Right atrium auricular region (tissue), 2 donors: ENCODE data around the gene YRDC. TPM values are rescaled to one million over a fixed set of nuclear protein-coding genes. Genes with fewer than 3 reads are reported as not detected.

ENCODE experiments used
- DNase-seq: peaks from one replicate; pipeline ENCODE4 v3.0.0-alpha.2; 2019; ENCODE audit warnings: low spot score
- H3K27ac ChIP-seq, 2 donors: fragments of 200-600 bp; sonication (generic); 1 replicate in 1 of 2; 2 replicates in 1 of 2; pipeline ENCODE4 v1.5.1; 2016 to 2019
- H3K27me3 ChIP-seq, 2 donors: fragments of 200-600 bp; sonication (generic); one replicate each; pipeline versions ENCODE4 v1.5.1 to v1.6.0; 2017 to 2019
- H3K36me3 ChIP-seq: fragments of 200-600 bp; sonication (generic); one replicate; pipeline ENCODE4 v1.5.1; 2016
- H3K4me1 ChIP-seq, 2 donors: fragments of 200-600 bp; sonication (generic); one replicate each; pipeline versions ENCODE4 v1.5.1 to v1.6.0; 2017 to 2019
- H3K4me3 ChIP-seq, 2 donors: fragments of 200-600 bp; sonication (generic); 1 replicate in 1 of 2; 2 replicates in 1 of 2; pipeline ENCODE4 v1.5.1; 2017 to 2019; ENCODE audit warnings: mild to moderate bottlenecking in 1 of 2, moderate library complexity in 1 of 2
- H3K9me3 ChIP-seq, 2 donors: fragments of 200-600 bp; sonication (generic); one replicate each; pipeline ENCODE4 v1.5.1; 2019
- CTCF ChIP-seq, 2 donors: fragments of 200-600 bp; sonication (generic); IDR thresholded peaks; one replicate each; pipeline ENCODE4 v1.5.1; 2019; ENCODE audit warnings: antibody characterized with exemption in 2 of 2
- total RNA-seq, 2 donors: library from RNA; depleted of rRNA; stranded (reverse); fragments of >200 nt; gene quantifications; one replicate each; pipeline ENCODE4 v1.1.0, GENCODE V29; 2016

YRDC gene
- total RNA-seq, 2 donors from 2014 or later: 6.1 to 8.6 TPM

DNA sequence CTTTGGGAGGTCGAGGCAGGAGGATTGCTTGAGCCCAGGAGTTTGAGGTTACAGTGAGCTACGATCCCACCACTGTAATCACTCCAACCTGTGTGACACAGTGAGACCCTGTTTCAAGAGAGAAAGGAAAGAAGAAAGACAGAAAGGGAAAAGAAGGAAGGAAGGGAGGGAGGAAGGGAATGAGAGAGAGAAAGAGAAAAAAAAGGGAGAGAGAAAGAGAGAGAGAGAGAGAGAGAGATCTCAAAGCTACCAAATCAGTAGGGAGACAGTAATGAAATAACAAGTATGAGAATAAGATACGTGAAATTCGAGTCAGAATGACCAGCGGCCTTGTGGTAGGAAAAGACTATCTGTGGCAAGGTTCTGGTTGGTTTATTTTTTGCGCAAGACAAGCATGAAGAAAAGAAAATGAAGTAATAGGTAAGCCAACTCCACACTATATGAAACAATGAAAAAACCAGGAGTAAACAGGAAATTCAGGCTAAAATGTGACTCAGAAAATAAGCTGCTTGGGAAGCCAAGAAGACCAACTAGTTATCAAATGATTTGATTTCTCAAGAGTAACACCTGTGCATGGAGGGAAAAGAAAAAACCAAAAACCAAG lies 42.4 kb upstream of the YRDC start:
- no peak for TF ChIP-seq CTCF (IDR thresholded peaks at IDR 0.05)
- Histone ChIP-seq H3K4me1 (peaks cover 0 to 37% of the 10 kb centered on the region in 2 donors), H3K36me3 (peaks cover 3% of the 10 kb centered on the region), H3K4me3 (no peak overlapping the region), H3K27ac (peak overlapping the region in 1 of 2 donors; percentile 3), H3K9me3 (no peaks in the 10 kb centered on the region), H3K27me3 (no peaks in the 10 kb centered on the region)
- no peak for DNase-seq

DNA sequence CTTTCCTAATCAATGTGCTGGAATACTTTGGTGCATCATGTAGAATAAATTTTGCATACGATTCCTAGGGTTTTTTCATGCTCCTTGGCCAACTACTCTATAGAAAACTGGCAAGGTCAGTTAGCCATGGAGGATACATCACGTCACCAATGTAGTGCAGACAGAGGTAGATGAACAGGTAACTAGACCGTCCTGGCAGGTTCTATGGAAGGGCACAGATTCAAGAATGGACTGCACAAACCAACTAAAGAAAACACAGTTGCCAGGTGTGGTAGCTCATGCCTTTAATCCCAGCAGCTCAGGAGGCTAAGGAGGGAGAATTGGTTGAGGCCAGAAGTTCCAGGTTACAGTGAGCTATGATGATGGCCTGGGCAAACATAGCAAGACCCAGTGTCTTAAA lies 41.5 kb upstream of the YRDC start:
- H3K27me3 ChIP-seq: no peaks in the 10 kb centered on the region
- H3K9me3 ChIP-seq: no peaks in the 10 kb centered on the region
- H3K27ac ChIP-seq: no peak overlapping the region
- no peaks in the 10 kb centered on the region for H3K36me3 ChIP-seq
- H3K4me1 ChIP-seq: peaks cover 0 to 34% of the 10 kb centered on the region in 2 donors
- no peak for TF ChIP-seq CTCF (IDR thresholded peaks at IDR 0.05)
- H3K4me3 ChIP-seq: no peak overlapping the region
- no peak for DNase-seq

DNA sequence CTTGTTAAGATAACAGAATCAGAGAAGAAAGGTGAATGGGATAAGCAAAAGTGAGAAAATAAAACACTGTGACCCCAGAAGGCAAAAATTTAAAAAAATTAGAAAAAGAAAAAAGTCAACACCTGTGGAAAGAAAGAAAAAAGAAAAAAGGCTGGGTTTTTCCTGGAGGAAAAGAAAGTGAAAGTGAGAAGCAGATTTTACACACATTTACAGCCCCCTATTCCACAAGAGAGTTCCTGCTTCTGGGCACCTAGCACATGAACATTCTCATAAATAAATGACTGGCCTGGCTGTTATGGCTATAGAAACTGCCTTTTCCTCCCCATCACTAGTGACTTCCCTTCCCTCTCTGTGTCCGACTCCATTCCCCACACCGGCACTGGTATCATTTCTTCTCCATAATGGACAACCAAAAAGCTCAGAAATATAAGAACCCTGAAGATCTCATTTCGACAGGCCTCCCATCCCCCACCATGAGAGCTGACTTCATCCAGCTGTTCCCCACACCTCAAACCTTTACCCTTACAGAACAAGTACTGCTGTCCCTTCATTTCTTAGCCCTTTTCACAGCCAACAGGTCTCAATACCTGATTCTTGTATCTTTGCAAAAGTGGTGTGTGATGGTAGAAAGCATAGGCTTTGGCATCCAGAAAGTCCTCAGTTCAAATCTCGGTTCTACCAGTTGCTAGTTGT lies 38.8 kb upstream of the YRDC start:
- peaks cover 0 to 21% of the 10 kb centered on the region in 2 donors for H3K4me1 ChIP-seq
- no peaks in the 10 kb centered on the region for H3K27me3 ChIP-seq
- H3K9me3 ChIP-seq: no peaks in the 10 kb centered on the region
- DNase-seq: no peak
- TF ChIP-seq CTCF (IDR thresholded peaks at IDR 0.05): no peak
- no peak overlapping the region for H3K4me3 ChIP-seq
- H3K36me3 ChIP-seq: no peaks in the 10 kb centered on the region
- no peak overlapping the region for H3K27ac ChIP-seq

DNA sequence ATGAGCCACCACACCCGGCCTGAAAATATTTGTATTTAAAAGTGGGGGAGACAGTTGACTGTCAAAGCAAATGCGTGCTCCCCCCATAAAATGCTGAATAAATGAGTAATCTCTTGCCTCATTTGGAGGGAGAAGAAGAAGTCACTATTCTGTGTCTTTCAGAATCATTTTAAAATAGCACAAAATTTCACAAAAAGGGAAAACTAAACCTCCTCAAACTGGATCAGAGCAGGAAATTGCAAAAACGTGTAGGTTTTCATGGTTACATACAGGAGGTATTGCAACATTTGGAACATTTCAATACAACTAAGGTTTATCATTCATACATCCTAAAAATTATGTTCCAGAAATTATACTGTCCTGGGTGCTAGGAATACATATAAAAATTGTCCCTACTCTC lies 37.8 kb upstream of the YRDC start:
- peaks cover 0 to 19% of the 10 kb centered on the region in 2 donors for H3K4me1 ChIP-seq
- no peaks in the 10 kb centered on the region for H3K36me3 ChIP-seq
- H3K4me3 ChIP-seq: no peak overlapping the region
- DNase-seq: no peak
- H3K9me3 ChIP-seq: no peaks in the 10 kb centered on the region
- no peaks in the 10 kb centered on the region for H3K27me3 ChIP-seq
- no peak for TF ChIP-seq CTCF (IDR thresholded peaks at IDR 0.05)
- H3K27ac ChIP-seq: no peak overlapping the region

GRCh38 chr1:37845049-37845646 lies 37.1 kb upstream of the YRDC start:
- Histone ChIP-seq H3K27ac (no peak overlapping the region), H3K4me1 (peaks cover 0 to 13% of the 10 kb centered on the region in 2 donors), H3K4me3 (no peak overlapping the region), H3K36me3 (no peaks in the 10 kb centered on the region), H3K9me3 (no peaks in the 10 kb centered on the region), H3K27me3 (no peaks in the 10 kb centered on the region)
- DNase-seq: no peak
- no peak for TF ChIP-seq CTCF (IDR thresholded peaks at IDR 0.05)
